Globus pallidus (tissue), 1 donor: ENCODE data around the gene NPPB.

ENCODE experiments used
- DNase-seq: peaks from one replicate; pipeline ENCODE4 v3.0.0-alpha.2; 2015; ENCODE audit warnings: low spot score

Gene NPPB

GRCh38 chr1:11833497-11833896, 25.2 kb downstream of the NPPB start:
- no peak for DNase-seq

- DNase-seq: no peak
These were observed 26.6 kb downstream of the NPPB start for GRCh38 chr1:11831945-11832725.

DNA sequence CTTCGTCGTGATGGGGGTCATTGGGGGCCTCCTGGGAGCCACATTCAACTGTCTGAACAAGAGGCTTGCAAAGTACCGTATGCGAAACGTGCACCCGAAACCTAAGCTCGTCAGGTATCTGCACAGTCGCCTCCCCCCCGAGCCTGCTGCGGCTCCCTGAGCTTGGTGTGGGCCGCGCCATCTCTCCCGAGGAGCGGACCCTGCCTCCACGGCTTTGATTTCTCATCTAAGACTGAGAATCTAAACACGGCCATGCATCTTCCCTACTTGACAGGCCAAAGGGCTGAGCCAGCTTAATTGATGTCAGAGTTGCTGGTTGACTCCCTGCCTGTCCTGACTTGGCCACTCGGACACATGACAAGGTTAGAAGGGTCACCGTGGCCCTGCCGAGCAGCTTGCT, 30.2 kb downstream of the NPPB start:
- no peak for DNase-seq

GRCh38 chr1:11826946-11827345, 31.8 kb downstream of the NPPB start:
- no peak for DNase-seq

- DNase-seq: no peak
These were observed 33.6 kb downstream of the NPPB start for GRCh38 chr1:11825131-11825530.

DNA sequence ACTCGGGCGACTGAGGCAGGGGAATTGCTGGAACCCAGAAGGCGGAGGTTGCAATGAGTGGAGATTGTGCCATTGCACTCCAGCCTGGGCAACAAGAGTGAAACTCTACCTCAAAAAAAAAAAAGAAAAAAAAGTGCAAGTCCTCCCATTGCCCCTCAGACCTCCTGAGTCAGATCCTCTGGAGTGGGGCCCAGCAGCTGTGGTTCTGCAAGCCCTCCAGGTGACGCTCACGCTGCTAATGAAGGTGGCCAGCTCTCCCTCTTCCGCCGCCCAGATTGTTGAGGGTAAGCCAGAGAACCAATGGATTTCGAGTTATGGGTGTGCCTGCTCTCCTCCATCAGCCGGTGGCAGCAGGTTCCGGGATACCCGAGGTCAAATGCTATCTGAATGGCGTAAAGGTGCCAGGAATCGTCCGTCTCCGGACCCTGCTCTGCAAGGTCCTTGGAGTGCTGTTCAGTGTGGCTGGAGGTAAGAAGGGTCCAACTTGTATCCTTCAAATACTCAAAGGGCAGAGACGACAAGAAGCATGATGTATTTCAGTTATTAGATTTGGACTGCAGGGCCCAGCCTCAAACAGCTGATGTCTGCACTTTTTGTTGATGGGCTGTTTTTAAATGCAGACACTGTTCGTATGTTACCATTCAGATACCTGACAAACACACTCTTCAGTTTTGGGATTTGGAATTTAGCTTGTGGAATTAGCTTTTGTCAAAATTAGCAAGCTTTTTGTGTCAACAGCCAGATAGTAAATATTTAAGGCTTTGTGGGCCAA, 35.2 kb downstream of the NPPB start:
- DNase-seq: no peak

DNA sequence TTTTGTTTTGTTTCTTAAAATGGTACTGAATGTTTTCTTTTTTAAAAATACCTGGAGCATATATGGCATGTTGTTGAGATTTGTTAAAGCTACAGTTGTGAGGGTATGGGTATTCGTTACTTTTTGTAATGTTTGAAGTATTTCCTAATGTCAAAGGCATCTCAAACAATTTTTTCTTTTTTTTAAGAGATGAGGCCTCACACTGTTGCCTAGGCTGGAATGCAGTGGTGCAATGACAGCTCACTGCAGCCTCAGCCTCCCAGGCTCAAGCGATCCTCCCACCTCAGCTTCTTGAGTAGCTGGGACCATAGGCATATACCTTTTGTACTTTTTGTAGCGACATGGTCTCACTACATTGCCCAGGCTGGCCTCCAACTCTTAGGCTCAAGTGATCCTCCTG, 36.7 kb downstream of the NPPB start:
- no peak for DNase-seq

DNA sequence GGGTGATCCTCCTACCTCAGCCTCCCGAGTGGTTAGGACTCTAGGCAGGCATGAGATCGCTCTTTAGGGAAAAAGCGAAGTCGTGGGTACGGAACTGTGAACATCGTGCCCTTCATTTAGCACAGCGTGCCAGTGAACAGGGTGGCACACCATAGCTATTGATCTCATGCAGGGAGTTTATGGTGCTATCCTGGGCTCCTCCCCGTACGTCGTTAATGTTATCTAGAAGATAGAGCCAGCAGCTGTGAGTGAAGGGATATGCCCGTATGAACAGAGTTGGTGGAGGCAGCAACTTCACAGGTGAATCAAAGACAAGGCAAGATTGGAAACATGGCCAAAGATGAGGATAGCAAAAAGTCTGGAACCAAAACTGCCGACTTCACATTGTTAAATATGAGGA, 41.6 kb downstream of the NPPB start:
- DNase-seq: no peak

GRCh38 chr1:11813021-11813420, 45.7 kb downstream of the NPPB start:
- DNase-seq: no peak
